ENCODE data around the gene PCAT6.

DNA sequence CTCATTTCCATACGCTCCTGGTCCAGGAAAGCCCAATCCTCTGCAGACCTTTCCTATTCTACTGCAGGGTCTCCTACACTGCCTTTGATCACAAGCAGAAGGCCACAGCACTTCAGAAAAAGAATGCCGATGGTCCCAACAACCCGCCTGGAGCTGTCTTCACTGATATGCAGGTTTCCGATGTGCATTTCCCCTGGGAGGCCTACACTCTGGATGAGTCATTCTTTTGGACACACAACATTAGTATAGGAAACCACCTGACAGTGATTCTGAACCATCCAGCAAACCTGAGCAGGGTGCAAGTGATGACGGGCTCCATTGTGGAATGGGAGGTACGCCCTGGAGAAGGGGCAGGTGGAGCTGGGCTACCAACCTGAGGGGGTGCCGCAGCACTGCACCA, 15.0 kb downstream of the PCAT6 start:
- TF ChIP-seq CTCF (IDR thresholded peaks at IDR 0.05) (no peak), EP300 (IDR thresholded peaks at IDR 0.05) (no peak), POLR2A (IDR thresholded peaks at IDR 0.05) (no peak)
